ENCODE data around the gene POLR3G.

The POLR3G gene

GRCh38 chr5:90553711-90554110, 79.0 kb downstream of the POLR3G start:
- DNase-seq (ENCODE audit: low read depth): no peak

GRCh38 chr5:90554358-90555006, 79.8 kb downstream of the POLR3G start:
- no peak for DNase-seq (ENCODE audit: low read depth)

GRCh38 chr5:90555666-90556065, 81.0 kb downstream of the POLR3G start:
- no peak for DNase-seq (ENCODE audit: low read depth)

GRCh38 chr5:90557391-90557790, 82.7 kb downstream of the POLR3G start:
- no peak for DNase-seq (ENCODE audit: low read depth)

- DNase-seq (ENCODE audit: low read depth): no peak
Measured at GRCh38 chr5:90557871-90558270, 83.2 kb downstream of the POLR3G start.

- DNase-seq (ENCODE audit: low read depth): peak; percentile 6
Measured at GRCh38 chr5:90558344-90559192, 83.9 kb downstream of the POLR3G start, which contains the start of gene ADGRV1. Gene ADGRV1 (plus strand): TSS chr5:90558797. CDS start chr5:90558896, 99 bp downstream.

GRCh38 chr5:90560771-90561170, 86.1 kb downstream of the POLR3G start:
- DNase-seq (ENCODE audit: low read depth): no peak

- no peak for DNase-seq (ENCODE audit: low read depth)
Measured at GRCh38 chr5:90561766-90562165, 87.1 kb downstream of the POLR3G start.

GRCh38 chr5:90562341-90562740, 87.7 kb downstream of the POLR3G start:
- DNase-seq (ENCODE audit: low read depth): no peak

GRCh38 chr5:90563108-90563507, 88.4 kb downstream of the POLR3G start:
- no peak for DNase-seq (ENCODE audit: low read depth)
